Activated CD4-positive, alpha-beta T cell treated with anti-CD3 and anti-CD28 coated beads, Interleukin-2, amount 50 U/mL, for 48 hours (primary cell): ENCODE data around the gene MTA3.
"Not testable (repeated sequence)": the region's sequence is repeated elsewhere in the genome, so short reads cannot be mapped to it uniquely, and the experiment has no call there.

ENCODE experiments used
- DNase-seq, 2 experiments: peaks; one replicate each; pipeline ENCODE4 v3.0.0-alpha.2; 2020

MTA3 gene

DNA sequence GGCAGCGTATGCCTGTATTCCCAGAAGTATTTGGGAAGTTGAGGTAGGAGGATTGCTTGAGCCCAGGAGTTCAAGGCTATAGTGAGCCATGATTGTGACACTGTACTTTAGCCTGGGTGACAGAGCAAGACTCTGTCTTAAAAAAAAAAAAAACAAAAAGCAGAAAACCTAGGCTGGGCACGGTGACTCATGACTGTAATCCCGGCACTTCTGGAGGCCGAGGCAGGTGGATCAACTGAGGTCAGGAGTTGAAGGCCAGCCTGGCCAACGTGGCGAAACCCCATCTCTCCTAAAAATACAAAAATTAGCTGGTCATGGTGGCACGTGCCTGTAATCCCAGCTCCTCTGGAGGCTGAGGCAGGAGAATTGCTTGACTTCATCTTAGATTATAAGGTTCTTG lies 46.4 kb downstream of the MTA3 start:
- DNase-seq = no peak

DNA sequence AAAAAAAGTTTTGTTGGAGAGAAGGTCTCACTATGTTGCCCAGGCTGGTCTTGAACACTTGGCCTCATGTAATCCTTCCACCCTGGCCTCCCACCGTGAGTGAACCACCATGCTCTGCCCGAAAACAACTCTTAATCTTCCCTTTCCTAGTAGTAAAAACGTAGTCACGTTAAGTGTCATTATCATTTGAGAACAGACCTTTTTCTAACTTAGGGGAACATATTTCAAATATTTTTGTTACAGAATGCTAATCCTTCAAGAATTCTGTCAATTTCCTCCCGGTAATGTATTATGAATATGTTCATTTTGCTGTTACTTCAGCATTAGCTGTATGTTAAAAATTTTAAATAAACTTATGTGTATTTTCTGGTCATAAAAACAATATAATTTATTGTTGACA lies 49.7 kb downstream of the MTA3 start:
- DNase-seq = no peak

DNA sequence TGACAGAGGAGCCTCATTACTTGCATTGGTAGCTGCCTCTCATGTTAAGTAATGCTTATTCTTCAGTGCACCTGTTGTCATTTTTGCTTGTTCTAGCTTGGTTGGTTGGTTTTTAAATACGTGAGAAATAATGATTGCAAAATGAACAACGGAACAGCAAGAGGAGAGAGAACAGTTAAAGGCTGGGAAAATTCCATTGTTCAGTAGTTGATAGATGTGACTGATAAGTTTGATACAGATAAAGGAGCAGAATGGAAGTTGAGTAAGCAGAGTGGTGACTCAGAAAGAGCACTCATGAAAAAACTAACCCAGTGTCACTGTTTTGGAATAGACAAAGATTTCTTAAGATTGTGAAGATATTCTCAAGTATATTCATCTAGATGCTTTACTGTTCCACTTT lies 50.5 kb downstream of the MTA3 start:
- no peak for DNase-seq

DNA sequence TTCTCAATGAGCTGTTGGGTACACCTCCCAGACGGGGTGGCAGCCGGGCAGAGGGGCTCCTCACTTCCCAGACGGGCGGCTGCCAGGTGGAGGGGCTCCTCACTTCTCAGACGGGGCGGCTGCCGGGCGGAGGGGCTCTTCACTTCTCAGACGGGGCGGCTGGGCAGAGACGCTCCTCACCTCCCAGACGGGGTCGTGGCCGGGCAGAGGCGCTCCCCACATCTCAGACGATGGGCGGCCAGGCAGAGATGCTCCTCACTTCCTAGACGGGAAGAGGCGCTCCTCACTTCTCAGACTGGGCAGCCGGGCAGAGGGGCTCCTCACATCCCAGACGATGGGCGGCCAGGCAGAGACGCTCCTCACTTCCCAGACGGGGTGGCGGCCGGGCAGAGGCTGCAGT lies 53.2 kb downstream of the MTA3 start:
- DNase-seq = not testable (repeated sequence)

DNA sequence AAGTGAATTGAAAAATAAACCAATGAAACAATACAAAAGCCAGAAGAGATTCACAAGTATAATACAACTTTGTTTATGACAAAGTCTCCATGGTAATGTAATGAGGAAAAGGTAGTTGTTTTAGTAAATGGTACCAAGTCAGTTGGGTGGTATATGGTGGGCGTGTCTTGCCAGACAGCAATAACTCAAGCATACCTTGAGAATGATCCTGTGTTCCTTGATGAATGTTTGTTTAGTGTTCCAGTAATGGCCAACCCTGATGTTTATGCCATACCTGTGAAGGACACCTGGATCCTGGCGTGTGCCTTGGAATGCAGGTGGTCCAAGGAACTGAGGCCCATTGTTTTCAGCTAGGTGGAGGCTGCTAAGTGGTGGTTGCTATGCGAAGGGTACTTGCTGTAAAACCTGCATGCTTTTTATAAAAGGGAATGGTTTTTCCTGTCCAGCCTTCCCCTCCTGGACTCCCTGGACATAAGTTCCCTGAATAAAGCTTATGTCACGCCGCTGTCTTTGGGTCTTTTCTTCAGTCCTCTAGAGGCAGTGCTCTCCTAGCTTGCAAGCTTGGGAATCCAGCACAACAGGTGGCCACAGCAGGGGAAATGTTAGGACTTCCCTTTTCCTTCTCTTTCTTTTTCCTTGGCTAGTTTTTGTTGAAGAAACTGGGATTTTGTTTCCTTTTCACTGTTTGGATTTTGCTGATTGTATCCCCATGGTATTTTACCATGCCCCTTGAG lies 54.7 kb downstream of the MTA3 start:
- no peak for DNase-seq

DNA sequence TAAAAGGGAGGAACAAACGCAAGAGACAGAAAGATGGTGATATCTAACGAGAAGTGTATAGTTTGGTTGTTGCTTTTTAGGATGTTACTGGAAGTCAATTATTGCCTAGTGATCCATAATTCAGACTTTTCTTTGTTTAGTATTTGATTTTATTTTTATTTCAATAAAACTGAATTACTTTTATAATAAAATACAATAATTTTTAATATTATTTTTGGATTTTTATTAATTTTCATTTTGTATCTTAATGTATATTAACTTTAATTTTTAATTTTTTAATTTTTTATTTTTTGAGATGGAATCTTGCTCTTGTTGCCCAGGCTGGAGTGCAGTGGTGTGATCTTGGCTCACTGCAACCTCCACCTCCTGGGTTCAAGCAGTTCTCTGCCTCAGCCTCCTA lies 55.6 kb downstream of the MTA3 start:
- DNase-seq = no peak

DNA sequence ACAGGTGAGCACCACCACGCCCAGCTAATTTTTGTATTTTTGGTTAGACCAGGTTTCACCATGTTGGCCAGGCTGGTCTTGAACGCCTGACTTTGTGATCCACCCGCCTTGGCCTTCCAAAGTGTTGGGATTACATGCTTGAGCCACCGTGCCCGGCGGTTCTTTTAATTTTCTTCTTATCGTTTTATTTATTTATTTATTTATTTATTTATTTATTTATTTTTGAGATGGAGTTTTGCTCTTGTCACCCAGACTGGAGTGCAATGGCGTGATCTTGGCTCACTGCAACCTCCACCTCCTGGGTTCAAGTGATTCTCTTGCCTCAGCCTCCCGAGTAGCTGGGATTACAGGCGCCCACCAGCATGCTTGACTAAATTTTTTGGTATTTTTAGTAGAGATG lies 59.6 kb downstream of the MTA3 start:
- DNase-seq = not testable (repeated sequence)

DNA sequence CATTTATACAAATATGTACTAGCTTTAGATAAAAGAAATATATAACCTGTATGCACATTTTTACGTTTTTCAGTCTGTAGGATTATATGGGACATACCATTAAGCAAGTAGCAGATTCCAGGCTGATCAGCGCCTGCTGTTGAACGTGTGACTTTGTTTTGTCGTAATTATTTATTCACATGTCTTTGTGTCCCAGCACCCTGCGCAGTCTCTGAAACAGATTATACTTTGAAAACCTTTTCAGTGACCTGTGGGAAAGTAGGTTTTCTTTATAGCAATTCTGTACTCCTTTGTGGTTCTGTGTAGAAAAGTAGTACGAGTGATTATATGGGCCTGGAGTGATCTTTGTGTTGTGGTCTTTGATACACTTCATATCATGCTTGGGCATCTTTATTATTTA lies 68.5 kb downstream of the MTA3 start:
- no peak for DNase-seq

DNA sequence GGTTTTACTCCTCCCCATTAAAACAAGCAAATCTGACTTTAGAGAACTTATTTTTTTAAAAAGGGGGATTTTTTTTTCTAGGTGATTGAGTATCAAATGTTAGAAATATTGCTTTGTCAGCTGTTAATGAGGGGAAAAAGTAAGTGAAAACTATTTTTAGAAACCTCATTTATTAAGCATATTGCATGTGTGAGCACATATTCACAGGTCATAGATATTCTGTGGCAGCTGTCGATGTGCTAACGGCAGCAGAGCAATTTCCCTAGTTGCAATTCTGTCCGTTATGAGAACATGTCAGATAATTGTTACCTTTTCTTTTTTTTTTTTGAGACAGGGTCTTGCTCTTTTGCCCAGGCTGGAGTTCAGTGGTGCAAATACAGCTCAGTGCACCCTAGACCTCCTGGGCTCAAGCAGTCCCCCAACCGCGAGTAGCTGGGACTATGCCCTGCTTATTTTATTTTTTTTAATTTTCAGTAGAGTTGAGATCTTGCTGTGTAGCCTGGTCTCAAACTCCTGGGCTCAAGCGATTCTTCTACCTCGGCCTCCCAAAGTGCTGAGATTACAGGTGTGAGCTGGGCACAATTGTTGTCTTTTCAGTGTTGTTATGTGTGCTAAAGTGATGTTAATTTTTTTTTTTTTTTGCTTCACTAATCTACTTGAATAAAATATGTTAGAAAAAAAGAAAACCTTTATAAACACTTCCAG lies 69.8 kb downstream of the MTA3 start:
- DNase-seq = no peak

DNA sequence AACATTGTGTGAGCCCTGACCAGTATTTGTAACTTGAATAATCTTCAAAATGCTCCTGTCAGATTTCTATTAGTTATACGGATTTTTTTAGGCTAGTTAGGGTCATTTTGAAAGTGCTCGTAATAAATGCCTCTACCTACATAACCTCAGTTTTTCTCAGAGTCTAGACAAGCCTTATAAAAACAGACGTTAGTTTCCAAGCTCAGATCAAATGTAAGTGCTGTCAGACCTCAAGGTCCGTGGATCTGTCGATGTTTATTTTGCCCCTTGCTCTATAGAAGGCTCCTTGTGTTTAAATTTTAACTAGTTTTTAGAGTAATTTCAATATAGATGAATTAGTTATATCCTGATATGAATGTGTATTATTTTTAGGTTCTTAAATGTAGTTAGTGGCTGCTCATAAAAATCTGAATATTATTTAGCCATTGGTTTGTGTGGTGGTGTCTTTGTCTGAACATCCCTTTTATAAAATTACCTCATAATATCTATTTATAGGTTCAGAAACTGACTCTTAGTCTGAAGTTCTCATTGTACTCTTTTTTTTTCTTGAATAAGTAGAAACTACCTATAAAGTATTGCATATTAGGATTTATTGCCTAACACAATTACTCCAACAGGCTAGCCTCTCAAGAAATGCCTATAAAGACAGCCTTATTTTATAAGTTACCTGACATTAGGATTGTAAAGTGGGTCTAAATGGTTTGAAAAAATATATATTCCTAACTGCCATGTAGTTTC lies 71.1 kb downstream of the MTA3 start:
- no peak for DNase-seq

DNA sequence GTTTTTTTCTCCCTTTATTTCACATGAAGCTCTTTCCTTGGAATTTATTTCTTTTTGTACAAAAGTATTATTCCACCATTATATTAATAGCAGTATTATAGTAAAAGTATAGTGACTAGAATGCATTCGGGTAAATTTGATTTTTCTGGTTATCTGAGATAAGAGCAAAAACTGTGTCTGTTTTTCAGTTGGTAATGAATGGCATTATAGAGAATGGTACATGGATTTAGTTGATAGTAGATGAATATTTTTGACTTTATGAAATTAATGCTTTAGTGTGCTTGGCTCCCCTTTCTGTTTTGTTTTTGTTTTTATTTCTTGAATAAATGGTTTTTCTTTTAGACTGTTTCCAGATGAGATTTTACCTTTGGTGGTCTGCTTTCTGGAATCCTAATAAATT lies 71.8 kb downstream of the MTA3 start:
- no peak for DNase-seq

DNA sequence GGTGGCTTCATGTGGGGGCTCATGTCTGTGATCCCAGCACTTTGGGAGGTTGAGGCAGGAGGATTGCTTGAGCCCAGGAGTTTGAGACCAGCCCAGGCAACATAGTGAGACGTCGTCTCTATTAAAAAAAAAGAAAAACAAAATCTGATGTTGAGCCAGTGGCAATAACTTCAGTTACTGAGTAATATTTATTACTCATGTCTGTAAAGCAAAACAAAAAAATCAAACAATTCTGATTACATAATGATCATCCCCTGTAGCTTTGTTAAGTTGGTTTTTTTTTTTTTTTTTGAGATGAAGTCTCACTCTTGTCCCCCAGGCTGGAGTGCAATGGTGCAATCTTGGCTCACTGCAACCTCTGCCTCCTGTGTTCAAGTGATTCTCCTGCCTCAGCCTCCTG lies 73.9 kb downstream of the MTA3 start:
- not testable (repeated sequence) for DNase-seq

DNA sequence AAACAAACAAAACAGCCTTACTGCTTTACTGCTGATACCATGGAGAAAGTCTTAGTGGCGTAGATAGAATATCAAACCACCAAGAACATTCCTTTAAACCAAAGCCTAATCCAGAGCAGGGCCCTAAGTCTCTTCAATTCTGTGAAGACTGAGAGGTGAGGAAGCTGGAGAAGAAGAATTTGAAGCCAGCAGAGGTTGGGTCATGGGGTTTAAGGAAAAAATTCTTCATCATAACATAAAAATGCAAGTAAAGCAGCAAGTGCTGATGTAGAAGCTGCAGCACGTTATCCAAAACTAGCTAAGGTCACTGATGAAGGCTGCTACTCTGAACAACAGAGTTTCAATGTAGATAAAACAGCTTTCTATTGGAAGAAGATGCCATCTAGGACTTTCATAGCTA lies 77.1 kb downstream of the MTA3 start:
- no peak for DNase-seq

DNA sequence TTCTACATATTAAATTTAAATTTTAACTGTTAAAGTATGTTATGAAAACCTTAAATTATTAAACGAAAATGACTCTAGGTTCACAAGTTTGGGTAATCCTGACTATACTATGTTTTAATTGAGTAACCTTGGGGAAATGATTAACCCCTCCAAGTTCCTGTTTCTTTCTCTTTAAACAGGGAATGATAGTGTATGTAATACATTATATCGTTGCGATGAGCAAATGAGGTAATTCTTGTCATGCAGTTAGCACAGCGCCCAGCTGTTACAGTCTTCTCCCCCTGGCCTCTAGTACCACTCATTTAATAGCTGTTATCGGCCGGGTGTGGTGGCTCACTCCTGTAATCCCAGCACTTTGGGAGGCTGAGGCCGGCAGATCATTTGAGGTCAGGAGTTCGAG lies 80.4 kb downstream of the MTA3 start:
- no peak for DNase-seq

DNA sequence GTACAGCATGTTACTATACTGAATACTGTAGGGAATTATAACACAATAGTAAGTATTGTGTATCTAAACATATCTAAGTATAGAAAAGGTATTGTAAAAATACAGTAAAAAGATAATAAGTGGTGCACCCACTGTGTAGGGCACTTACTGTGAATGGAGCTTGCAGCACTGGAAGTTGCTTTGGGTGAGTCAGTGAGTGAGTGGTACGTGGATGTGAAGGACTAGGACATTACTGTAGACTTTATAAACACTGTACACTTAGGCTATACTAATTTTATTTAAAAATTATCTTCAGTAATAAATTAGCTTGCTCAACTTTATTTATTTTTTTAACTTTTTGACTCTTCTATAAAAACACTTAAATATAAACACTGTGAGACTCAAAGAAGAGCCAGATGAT lies 82.6 kb downstream of the MTA3 start:
- DNase-seq = no peak

DNA sequence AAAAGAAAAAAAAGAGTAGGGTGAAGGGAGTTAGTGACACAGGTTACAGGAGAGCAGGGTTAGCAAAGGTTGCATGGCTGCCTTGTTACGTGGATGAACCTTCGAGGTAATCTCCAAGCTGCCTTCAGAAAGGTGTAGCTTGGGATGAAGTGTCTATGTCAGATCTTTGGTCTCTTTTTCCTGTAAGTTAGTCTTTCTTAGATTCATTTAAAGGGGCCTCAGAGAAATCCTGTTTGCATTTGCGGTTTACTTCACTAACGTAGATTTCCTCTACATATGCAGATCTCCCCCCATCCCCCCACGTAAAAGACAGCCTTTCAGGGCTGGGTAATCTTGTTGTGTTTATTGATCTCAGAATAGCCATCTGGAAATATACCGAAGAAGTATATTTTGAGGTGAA lies 83.7 kb downstream of the MTA3 start:
- DNase-seq = no peak

DNA sequence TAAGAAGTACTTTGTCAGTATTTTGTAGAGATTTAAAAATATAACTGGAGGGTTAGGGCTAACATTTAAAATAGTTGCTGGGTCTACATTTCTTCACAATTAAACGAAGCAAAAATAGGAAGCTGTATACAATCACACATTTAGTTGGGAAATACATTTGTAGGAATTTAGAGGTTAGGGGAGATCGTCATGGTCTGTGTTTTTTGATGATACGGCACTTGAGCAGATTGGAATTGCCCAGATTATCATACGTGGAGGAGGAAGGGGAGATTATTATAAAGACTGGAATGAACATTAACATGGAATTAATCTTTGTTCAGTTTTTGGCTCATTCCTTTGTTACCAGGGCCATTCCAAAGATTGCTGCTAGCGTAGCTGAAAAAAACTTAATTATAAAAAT lies 84.6 kb downstream of the MTA3 start:
- no peak for DNase-seq

DNA sequence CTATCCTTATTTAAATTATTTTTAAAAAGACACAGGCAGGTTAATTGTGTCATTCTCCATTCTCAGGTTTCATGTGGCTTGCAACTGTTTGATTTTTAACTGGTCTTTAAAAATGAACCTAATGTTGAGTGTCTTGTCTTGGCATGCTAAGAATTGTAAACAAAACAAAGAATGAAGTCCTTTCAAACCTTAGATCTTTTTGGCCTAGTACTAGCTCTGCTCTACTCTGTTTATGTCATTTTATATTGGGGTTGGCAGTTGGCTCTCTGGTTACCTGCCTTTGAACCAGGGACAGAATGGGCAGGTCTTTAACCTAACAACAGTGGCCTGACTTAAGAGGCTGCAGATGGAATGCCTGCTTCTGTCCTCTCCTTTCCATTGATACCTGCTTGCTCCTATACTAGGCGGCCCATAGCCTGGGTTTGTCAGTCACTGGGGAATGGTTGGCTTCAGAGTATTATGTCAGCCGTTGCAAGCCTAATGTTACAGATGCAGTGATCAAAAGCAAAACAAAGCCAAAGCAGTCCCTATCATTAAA lies 85.5 kb downstream of the MTA3 start:
- DNase-seq = no peak

DNA sequence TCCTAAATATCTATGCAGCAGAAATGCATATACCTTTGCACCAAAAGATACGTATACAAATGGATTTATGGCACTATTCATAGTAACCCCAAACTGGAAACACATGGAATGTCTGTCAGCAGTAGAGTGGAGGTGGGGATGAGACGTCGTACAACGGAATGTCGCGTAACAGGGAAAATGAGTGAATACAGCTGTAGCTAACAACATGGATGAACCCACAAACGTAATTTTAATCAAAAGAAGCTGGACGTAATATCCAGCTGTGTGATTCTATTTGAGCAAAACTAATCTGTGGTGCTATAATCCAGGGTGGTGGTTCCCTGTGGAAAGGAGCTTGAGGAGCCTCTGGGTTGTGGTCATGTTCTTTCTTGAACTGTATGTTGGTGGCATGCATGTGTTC lies 89.9 kb downstream of the MTA3 start:
- no peak for DNase-seq

DNA sequence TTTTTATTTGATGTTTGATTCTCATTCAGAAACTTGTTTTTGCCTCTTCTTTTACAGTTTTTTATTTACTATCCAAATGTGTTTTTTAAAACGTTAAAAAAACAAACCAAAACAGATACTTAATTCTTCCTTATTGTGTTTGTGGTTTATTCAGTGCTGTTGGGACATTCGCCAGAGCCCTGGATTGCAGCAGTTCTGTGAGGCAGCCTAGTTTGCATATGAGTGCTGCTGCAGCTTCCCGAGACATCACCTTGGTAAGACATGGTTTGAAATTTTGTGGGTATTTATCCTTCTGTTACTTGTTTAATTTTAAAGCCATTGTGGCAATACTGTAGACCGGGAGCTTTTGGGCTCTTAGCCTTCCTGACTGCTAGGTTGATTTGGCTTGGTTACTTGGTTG lies 91.2 kb downstream of the MTA3 start:
- no peak for DNase-seq

DNA sequence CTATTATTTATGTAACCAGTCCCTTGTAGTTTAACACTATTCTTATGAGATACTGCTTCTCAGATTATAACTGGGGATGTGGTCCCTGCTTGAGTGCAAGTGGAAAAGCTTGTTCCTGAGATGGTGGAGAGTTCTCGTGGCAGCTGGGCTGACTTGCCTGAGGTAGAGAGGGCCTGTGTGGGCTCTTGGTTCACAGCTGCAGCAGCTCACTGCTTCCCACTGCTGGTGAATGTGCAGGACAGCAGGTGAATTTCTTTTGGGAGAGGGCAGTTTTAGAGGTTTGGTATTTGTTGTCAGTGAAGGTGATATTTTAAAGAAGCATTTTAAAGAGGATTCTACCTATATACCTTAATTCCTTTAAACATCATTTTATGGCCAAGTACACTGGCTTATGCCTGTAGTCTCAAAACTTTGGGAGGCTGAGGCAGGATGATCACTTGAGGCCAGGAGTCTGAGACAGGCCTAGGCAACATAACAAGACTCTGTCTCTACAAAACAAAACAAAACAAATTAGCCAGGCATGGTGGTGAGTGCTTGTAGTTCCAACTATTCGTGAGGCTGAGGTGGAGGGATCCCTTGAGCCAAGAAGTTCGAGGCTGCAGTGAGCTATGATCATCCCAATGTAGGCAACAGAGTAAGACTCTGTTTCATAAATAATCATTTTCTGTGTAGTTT lies 94.8 kb downstream of the MTA3 start:
- DNase-seq = peak; percentile 42 to 59

DNA sequence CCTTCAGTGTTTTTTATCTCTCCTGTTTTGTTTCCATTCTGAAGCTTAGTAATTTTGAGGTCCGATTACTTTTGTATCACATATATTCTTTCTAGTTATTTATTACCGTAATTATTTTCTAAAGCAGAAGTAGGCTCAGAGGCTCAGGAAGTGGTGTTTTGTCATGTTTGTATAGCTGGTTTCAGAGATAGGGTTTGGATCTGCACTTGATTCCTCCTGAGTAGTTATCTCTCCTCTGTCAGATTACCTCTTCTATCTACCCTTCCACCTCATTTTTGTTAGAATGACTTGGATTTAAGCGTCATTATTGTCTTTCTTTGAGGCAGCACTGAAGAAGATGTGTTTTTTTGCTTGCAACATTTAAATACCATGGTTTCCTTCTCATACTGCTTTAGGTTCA lies 95.4 kb downstream of the MTA3 start:
- DNase-seq = no peak

DNA sequence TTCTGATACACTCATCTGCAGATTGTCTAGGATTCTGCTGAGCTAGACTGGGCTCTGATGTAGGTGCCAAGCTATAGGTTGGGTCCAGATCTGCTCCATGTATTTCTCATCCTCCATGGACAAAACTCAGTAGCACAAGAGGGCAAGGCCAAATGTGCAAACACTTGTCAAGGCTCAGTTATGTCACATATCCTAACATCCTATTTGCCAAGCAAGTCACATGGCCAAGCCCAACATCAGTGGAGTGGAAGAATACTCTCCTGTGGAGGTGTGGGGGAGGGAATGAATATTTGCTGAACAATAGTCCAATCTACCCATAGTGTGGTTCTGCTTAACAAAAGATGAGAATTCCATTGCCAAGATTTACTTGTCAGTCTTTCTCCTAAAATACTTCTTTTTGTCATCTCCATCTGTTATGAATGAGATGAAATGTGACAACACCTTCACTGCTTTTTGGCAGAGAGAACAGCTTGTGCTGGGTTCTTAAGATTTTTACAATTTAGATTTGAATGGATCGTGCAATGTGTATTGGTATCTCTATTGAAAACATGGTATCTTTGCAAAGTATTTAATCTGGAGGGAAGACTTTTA lies 105.7 kb downstream of the MTA3 start:
- DNase-seq = no peak
